Testis (tissue), 2 donors: Measurements from ENCODE around the gene PPP1R2C.

Experiments
- CTCF ChIP-seq, 3 experiments: fragments of 450-650 bp in 2 of 3; fragments of 200-600 bp in 1 of 3; sonication (generic) in 1 of 3; IDR thresholded peaks; one replicate each; pipeline ENCODE4 v1.5.1; 2016 to 2019; ENCODE audit warnings: antibody characterized with exemption in 3 of 3, mild to moderate bottlenecking in 2 of 3, moderate library complexity in 1 of 3
- POLR2A ChIP-seq: fragments of 450-650 bp; IDR thresholded peaks from one replicate; pipeline ENCODE4 v1.6.1; 2017; ENCODE audit warnings: antibody characterized with exemption, mild to moderate bottlenecking, moderate library complexity

- no peak for TF ChIP-seq POLR2A
- no peak for TF ChIP-seq CTCF (IDR thresholded peaks at IDR 0.05)
Observed at GRCh38 chrX:42746606-42747005, 31.4 kb downstream of the PPP1R2C start.
